PC-9 (cell line): ENCODE measurements around the gene MRC2.

Experiments
- EZH2 ChIP-seq: fragments of 200-600 bp; sonication (generic); IDR thresholded peaks from 2 replicates; pipeline ENCODE4 v1.8.0; 2017; ENCODE audit warnings: antibody characterized with exemption, low read depth
- TF ChIP-seq, protein P1 (sequence below): fragments of 200-600 bp; sonication (generic); conservative IDR thresholded peaks from 2 replicates; pipeline ENCODE4 v1.6.1; 2017; ENCODE audit warnings: mixed run types, antibody characterized with exemption, mild to moderate bottlenecking, moderate library complexity

DNA sequence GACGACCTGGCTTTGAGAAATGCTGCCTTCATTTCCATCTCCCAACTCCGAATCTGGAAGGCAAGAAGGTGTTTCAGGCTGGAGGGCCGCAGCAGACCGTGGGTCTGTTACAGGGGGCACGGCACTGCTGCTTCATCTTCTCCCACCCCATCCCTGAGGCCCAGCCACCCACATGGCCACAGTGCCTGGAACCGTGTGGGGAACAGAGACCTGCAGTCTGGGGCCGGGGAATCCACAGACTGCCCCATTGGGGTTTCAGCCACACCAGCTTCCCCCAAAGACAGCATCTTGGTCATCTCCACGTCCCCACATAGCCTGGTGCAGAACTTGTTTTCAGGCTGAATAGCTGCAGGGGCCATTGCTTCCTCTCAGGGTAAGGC lies 74.2 kb downstream of the MRC2 start:
- TF ChIP-seq, protein P1, sequence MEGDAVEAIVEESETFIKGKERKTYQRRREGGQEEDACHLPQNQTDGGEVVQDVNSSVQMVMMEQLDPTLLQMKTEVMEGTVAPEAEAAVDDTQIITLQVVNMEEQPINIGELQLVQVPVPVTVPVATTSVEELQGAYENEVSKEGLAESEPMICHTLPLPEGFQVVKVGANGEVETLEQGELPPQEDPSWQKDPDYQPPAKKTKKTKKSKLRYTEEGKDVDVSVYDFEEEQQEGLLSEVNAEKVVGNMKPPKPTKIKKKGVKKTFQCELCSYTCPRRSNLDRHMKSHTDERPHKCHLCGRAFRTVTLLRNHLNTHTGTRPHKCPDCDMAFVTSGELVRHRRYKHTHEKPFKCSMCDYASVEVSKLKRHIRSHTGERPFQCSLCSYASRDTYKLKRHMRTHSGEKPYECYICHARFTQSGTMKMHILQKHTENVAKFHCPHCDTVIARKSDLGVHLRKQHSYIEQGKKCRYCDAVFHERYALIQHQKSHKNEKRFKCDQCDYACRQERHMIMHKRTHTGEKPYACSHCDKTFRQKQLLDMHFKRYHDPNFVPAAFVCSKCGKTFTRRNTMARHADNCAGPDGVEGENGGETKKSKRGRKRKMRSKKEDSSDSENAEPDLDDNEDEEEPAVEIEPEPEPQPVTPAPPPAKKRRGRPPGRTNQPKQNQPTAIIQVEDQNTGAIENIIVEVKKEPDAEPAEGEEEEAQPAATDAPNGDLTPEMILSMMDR: no peak
- no peak for TF ChIP-seq EZH2
